Endothelial cell of umbilical vein (primary cell): ENCODE measurements around the gene CAPN7. TPM values are rescaled to one million over a fixed set of nuclear protein-coding genes. Genes with fewer than 3 reads are reported as not detected.

ENCODE experiments used
- BruUV-seq: library from RNA; stranded (reverse); fragments of 400-500 nt; replicated peaks from 2 replicates; lab custom pipeline; 2021; lab: Mats Ljungman, UMichigan
- CTCF ChIA-PET: fragments of 300-600, 350-600 bp; sonication (Branson Sonifier 250); formaldehyde crosslinking; loops from one replicate; lab custom pipeline; 2021; ENCODE audit warnings: antibody characterized with exemption, inconsistent platforms; lab: Charles Lee
- POLR2A ChIA-PET: fragments of 300-600, 350-600 bp; sonication (Branson Sonifier 250); formaldehyde crosslinking; loops from one replicate; lab custom pipeline; 2021; ENCODE audit warnings: antibody characterized with exemption, inconsistent platforms; lab: Charles Lee
- DNase-seq: peaks from one replicate; pipeline ENCODE4 v3.0.0-alpha.2; 2011; ENCODE audit warnings: low read depth, low spot score
- FAIRE-seq: peaks from 2 replicates; lab custom pipeline; 2011; peaks lifted over from hg19 to GRCh38; lab: Jason Lieb, UNC
- H2AFZ ChIP-seq: 2 replicates; pipeline ENCODE4 v1.6.0; 2012; ENCODE audit warnings: low read depth, low read length, control low read depth, inconsistent platforms
- H3K27ac ChIP-seq: 2 replicates; pipeline ENCODE4 v1.5.1; 2011; ENCODE audit warnings: low read depth, mild to moderate bottlenecking, control low read depth, low read length, moderate library complexity; ENCODE audit not compliant: insufficient read depth
- H3K27me3 ChIP-seq, 2 experiments: 2 replicates each; pipeline versions ENCODE4 v1.6.0 to v1.6.1; 2011; ENCODE audit warnings: low read length in 2 of 2, mixed read lengths in 1 of 2; ENCODE audit not compliant: control insufficient read depth in 2 of 2, insufficient read depth in 2 of 2
- H3K36me3 ChIP-seq, 2 experiments: 2 replicates in 1 of 2; 3 replicates in 1 of 2; pipeline ENCODE4 v1.5.1; 2011; ENCODE audit warnings: low read length in 2 of 2, mild to moderate bottlenecking in 1 of 2, moderate library complexity in 1 of 2; ENCODE audit not compliant: control insufficient read depth in 2 of 2, insufficient read depth in 2 of 2; ENCODE audit errors: extremely low read depth in 1 of 2
- H3K4me1 ChIP-seq: 3 replicates; pipeline ENCODE4 v1.5.1; 2011; ENCODE audit warnings: mild to moderate bottlenecking, low read length; ENCODE audit not compliant: control insufficient read depth, insufficient read depth; ENCODE audit errors: extremely low read depth
- H3K4me2 ChIP-seq: 2 replicates; pipeline ENCODE4 v1.6.1; 2011; ENCODE audit warnings: low read length, control low read depth, mixed read lengths; ENCODE audit not compliant: insufficient read depth
- H3K4me3 ChIP-seq, 3 experiments: fragments of 200-600 bp in 1 of 3; sonication (generic), shearing (Covaris generic) in 1 of 3; replicated peaks in 1 of 3; 2 replicates each; pipeline ENCODE4 v1.5.1; 2011 to 2016; ENCODE audit warnings: control low read depth in 3 of 3, low read length in 3 of 3, mild to moderate bottlenecking in 2 of 3, inconsistent platforms in 1 of 3, low read depth in 1 of 3, moderate library complexity in 1 of 3; ENCODE audit not compliant: insufficient read depth in 1 of 3
- H3K79me2 ChIP-seq: 2 replicates; pipeline ENCODE4 v1.6.0; 2012; ENCODE audit warnings: low read length, inconsistent platforms; ENCODE audit not compliant: control insufficient read depth, insufficient read depth
- H3K9ac ChIP-seq: replicated peaks from 2 replicates; pipeline ENCODE3; 2011; ENCODE audit warnings: low read length, control low read depth; ENCODE audit not compliant: insufficient read depth; ENCODE audit errors: extremely low read depth
- H3K9me1 ChIP-seq: replicated peaks from 3 replicates; pipeline ENCODE4 v1.6.0; 2011; ENCODE audit warnings: mild to moderate bottlenecking, low read length; ENCODE audit not compliant: control insufficient read depth, insufficient read depth; ENCODE audit errors: extremely low read depth
- H3K9me3 ChIP-seq: replicated peaks from 2 replicates; pipeline ENCODE4 v1.5.1; 2012; ENCODE audit warnings: low read length, inconsistent platforms; ENCODE audit not compliant: control insufficient read depth, insufficient read depth
- H4K20me1 ChIP-seq: replicated peaks from 2 replicates; pipeline ENCODE3; 2011; ENCODE audit warnings: mild to moderate bottlenecking, low read length; ENCODE audit not compliant: control insufficient read depth, insufficient read depth; ENCODE audit errors: extremely low read depth
- CTCF ChIP-seq, 2 donors: IDR thresholded peaks; 1 replicate in 1 of 2; 2 replicates in 1 of 2; pipeline ENCODE4 v1.5.1; 2011; ENCODE audit warnings: low read length in 2 of 2, mild to moderate bottlenecking in 2 of 2, moderate library complexity in 2 of 2, control low read depth in 1 of 2, inconsistent platforms in 1 of 2, low read depth in 1 of 2; ENCODE audit not compliant: insufficient read depth in 1 of 2; ENCODE audit errors: extremely low read depth in 1 of 2
- EZH2 ChIP-seq: IDR thresholded peaks from 2 replicates; pipeline ENCODE4 v1.6.1; 2012; ENCODE audit warnings: borderline replicate concordance, low read depth, mild to moderate bottlenecking, moderate library complexity, low read length, inconsistent platforms; ENCODE audit not compliant: severe bottlenecking
- FOS ChIP-seq: IDR thresholded peaks from 2 replicates; pipeline ENCODE4 v1.6.1; 2011; ENCODE audit warnings: mild to moderate bottlenecking, low read length, moderate library complexity, borderline replicate concordance; ENCODE audit not compliant: insufficient read depth
- GATA2 ChIP-seq: IDR thresholded peaks from 2 replicates; pipeline ENCODE4 v1.7.0; 2011; ENCODE audit warnings: low read depth, mild to moderate bottlenecking, moderate library complexity, mixed read lengths, low read length; ENCODE audit not compliant: insufficient read length, insufficient read depth
- JUN ChIP-seq: IDR thresholded peaks from 2 replicates; pipeline ENCODE4 v1.6.1; 2011; ENCODE audit warnings: borderline replicate concordance, low read depth; ENCODE audit not compliant: insufficient read length, insufficient read depth
- MAX ChIP-seq: IDR thresholded peaks from 2 replicates; pipeline ENCODE4 v1.6.1; 2011; ENCODE audit not compliant: insufficient read depth, insufficient read length
- MYC ChIP-seq: IDR thresholded peaks from one replicate; pipeline ENCODE4 v1.6.1; 2011; ENCODE audit warnings: mild to moderate bottlenecking, low read depth, low read length
- POLR2A ChIP-seq: IDR thresholded peaks from 2 replicates; pipeline ENCODE4 v1.6.1; 2012; ENCODE audit warnings: low read depth, mild to moderate bottlenecking, control low read depth, low read length
- POLR2AphosphoS5 ChIP-seq: IDR thresholded peaks from 2 replicates; pipeline ENCODE4 v1.6.1; 2012; ENCODE audit warnings: low read depth, mild to moderate bottlenecking, control low read depth, low read length, moderate library complexity; ENCODE audit not compliant: insufficient read depth
- dilution Hi-C: fragments of 300-500 bp; cut with MboI; formaldehyde crosslinking; loops from one replicate; pipeline ENCODE4 v1.15.0; 2019; ENCODE audit warnings: low sequenced_read_pairs; ENCODE audit not compliant: extremely low pct_ligation_motif_present
- intact Hi-C: fragments of 100-400 bp; cut with micrococcal nuclease; formaldehyde crosslinking; loops from one replicate; pipeline ENCODE4 v1.10.0; 2022
- polyA plus RNA-seq, 4 experiments: library from polyadenylated mRNA; depleted of rRNA in 3 of 4; stranded (reverse) in 3 of 4; unstranded in 1 of 4; fragments of >200 nt; gene quantifications; 2 replicates each; pipeline versions ENCODE4 v1.2.1 to v1.2.3, GENCODE V29; 2011 to 2012; ENCODE audit warnings: missing spikeins in 1 of 4
- total RNA-seq: library from RNA; stranded (reverse); gene quantifications from 2 replicates; pipeline ENCODE4 v1.2.3, GENCODE V29; 2021

Gene CAPN7
- total and polyA plus RNA-seq, 2 donors (not counting 3 experiments of a cell fraction or from before 2014, with no cell fraction given): 13.2 to 32.7 TPM

GRCh38 chr3:15286022-15286421 is 80.0 kb downstream of the CAPN7 start:
- H3K27ac ChIP-seq: no peak overlapping the region
- peaks cover 0 to 2% of the 10 kb centered on the region in 2 experiments for H3K36me3 ChIP-seq
- ChIA-PET CTCF (interaction anchor here (1.9 to 2.1 kb wide), 3 partner anchors 17 to 119 kb away, joined by 7 to 19 read pairs (median 10); partner anchors contain the start of gene SH3BP5), POLR2A (no interaction called here)
- no peaks in the 10 kb centered on the region for H3K9me1 ChIP-seq
- H3K4me3 ChIP-seq: no peak overlapping the region
- no peak for FAIRE-seq
- no peaks in the 10 kb centered on the region for H4K20me1 ChIP-seq
- no peak overlapping the region for H2AFZ ChIP-seq
- no peak overlapping the region for H3K9ac ChIP-seq
- H3K27me3 ChIP-seq: no peaks in the 10 kb centered on the region
- H3K4me1 ChIP-seq: peaks cover 3% of the 10 kb centered on the region
- DNase-seq: no peak
- dilution Hi-C loops (no loop called here), intact Hi-C loops (no loop called here)
- no peak overlapping the region for H3K4me2 ChIP-seq
- no TSS peak for BruUV-seq
- H3K9me3 ChIP-seq: no peaks in the 10 kb centered on the region
- peaks cover 87% of the 10 kb centered on the region for H3K79me2 ChIP-seq
- TF ChIP-seq POLR2AphosphoS5 (no peak), CTCF (IDR thresholded peaks at IDR 0.05; ENCODE audit: extremely low read depth in 1 of 2, insufficient read depth in 1 of 2, low read depth in 1 of 2, low read length in 2 of 2) (no peak), POLR2A (no peak), GATA2 (no peak), EZH2 (no peak), FOS (no peak), JUN (no peak), MYC (no peak), MAX (no peak)
